Measurements from ENCODE around the gene BMPER.

The BMPER gene

DNA sequence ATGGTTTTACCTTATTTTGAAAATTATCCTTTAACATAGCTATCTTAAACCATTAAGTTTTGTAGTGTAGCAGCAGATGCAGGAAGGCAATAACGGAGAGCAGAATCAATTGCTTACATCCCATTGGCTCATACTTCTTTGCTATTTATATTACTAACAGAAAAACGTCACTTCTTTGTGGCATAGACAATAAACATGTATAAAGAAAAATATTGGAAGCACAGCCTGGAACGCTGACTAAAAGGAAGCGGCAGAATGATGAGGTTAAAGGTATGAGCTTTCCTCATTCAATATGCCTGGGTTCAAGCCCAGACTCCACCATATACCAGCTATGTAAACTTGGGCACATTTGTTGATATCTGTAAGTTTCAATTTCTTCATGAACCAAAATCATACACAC is 24.0 kb upstream of the BMPER start:
- in situ Hi-C loops (cut with HindIII; ENCODE audit: low sequenced_read_pairs): no loop called here
- no peak for DNase-seq (ENCODE audit: low read depth)
- H3K4me3 ChIP-seq (ENCODE audit: low read depth, low read length): no peak overlapping the region
- TF ChIP-seq, protein P1, sequence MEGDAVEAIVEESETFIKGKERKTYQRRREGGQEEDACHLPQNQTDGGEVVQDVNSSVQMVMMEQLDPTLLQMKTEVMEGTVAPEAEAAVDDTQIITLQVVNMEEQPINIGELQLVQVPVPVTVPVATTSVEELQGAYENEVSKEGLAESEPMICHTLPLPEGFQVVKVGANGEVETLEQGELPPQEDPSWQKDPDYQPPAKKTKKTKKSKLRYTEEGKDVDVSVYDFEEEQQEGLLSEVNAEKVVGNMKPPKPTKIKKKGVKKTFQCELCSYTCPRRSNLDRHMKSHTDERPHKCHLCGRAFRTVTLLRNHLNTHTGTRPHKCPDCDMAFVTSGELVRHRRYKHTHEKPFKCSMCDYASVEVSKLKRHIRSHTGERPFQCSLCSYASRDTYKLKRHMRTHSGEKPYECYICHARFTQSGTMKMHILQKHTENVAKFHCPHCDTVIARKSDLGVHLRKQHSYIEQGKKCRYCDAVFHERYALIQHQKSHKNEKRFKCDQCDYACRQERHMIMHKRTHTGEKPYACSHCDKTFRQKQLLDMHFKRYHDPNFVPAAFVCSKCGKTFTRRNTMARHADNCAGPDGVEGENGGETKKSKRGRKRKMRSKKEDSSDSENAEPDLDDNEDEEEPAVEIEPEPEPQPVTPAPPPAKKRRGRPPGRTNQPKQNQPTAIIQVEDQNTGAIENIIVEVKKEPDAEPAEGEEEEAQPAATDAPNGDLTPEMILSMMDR (IDR thresholded peaks at IDR 0.05; ENCODE audit: low read depth, low read length, missing control alignments): no peak

DNA sequence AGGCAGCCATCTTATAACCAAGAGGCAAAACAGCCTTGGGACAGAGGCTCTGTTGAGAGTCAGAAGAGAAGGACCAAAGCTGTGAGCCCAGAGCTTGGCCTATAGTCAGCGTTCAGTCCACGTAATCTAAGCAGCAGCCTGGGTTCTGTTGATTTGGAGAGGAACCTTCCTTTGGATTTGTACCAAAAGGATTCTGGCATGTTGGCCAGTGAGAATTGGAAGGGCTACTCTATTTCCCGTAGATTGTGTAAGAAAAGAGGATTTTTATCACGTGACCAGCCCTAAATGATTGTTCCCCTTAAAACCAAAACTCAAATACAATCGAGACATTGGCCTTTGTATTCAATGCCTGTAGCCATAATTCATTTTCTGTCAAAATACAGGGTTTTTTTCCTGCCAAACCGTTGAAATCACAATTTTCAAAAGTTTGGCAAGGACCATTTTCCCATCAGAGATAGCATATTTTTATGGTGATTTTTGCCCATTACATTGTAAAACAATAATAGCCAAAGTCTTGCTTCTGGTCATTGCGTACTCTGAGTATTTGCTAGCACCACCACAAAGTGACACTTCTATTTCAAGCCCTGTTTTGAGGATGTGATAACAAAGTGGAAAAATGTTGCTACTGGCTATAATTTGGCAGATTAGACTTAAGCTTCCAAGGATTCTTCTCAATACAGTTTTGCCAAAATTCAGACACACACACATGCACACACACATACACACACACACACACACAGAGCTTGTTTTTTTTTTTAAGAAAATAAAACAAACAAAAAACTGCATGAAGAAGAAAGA is 23.1 kb upstream of the BMPER start:
- DNase-seq (ENCODE audit: low read depth): no peak
- TF ChIP-seq, protein P1 (IDR thresholded peaks at IDR 0.05; ENCODE audit: low read depth, low read length, missing control alignments): no peak
- in situ Hi-C loops (cut with HindIII; ENCODE audit: low sequenced_read_pairs): no loop called here
- no peak overlapping the region for H3K4me3 ChIP-seq (ENCODE audit: low read depth, low read length)

DNA sequence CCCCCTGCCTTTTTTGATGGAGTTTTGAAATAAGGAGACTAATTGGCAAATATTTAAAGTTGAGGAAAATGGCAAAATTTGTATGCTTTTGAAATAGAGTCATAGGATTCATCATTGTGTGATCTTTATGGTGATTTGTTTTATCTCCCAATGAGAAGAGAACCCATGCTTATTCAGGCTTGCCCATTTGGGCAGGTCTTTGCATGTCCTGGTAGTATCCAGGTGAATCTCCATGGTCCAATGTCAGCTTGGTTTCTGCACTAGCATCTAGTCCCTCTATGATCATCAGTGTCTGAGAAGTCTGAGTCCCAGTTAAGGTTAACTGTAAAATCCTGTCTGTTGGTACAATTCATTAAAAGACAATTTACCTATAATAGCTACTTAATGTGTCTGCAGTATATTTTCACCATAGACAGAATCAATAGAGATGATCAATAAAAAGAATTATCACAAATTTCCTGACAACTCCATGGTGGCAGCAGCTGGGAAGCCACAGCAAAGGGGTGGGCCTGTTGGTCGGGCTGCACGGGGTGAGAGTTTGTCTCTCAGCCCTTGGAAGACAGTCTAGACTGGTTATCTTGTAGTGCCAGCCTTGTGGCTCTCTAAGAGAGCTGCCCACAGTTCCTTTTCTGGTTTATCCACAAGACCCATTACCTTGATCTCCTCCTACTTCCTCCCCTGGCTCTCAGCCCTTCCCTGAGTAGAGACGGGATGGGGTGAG is 22.2 kb upstream of the BMPER start:
- in situ Hi-C loops (cut with HindIII; ENCODE audit: low sequenced_read_pairs): no loop called here
- H3K4me3 ChIP-seq (ENCODE audit: low read depth, low read length): no peak overlapping the region
- DNase-seq (ENCODE audit: low read depth): no peak
- TF ChIP-seq, protein P1 (IDR thresholded peaks at IDR 0.05; ENCODE audit: low read depth, low read length, missing control alignments): no peak

DNA sequence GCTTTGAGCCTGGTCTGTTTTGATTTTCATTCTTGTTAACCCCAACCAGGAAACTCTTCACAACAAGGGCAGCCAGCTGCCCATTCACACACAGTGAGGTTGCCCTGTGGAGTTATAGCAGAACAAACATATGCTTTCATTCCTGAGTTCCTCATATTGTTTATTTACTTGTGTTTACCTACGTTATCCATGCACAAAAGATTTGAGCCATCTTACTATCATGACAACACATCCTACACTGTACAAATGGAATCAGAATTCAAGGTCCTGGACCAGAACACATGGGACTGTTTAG is 21.7 kb upstream of the BMPER start:
- TF ChIP-seq, protein P1 (IDR thresholded peaks at IDR 0.05; ENCODE audit: low read depth, low read length, missing control alignments): no peak
- no peak for DNase-seq (ENCODE audit: low read depth)
- in situ Hi-C loops (cut with HindIII; ENCODE audit: low sequenced_read_pairs): no loop called here
- no peak overlapping the region for H3K4me3 ChIP-seq (ENCODE audit: low read depth, low read length)

DNA sequence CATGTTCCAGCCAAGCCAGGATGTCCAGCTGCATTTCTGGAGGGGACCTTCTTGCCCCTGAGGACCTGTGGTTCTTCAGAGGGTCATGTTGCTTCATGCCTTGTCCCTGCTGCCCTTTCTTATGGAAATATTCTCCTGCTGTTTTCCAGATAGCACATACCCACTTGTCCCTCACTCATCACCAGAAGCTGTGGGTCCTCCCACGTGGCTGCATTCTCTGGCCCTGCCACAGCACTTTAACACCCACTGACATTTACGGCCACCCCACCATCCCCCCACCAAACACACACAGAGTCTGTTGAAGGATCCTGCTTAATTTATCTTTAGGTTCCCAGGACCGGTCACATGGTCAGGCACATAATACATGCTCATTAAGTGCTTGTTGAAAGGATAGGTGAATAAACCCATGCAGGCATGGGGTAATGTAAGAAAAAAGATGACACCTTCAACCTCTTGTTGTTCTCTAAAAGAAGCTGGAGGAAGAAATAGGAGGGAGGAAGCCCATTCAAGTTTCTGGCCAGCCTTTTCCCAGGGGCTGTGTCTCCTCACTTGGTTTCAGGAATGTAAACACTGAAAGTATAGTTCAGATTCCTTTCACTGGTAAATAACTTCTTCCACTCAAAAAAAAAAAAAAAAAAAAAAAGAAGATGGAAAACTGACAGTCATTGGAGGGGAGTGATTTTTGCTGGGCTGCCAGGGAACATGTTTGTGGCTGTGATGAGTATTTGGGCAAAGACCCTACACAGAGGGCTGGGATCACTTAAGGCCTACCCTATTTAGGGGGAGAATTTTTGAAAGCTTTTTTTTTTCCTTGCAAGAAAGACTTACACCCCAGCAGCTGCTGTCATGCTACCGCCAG is 19.8 kb upstream of the BMPER start:
- DNase-seq (ENCODE audit: low read depth): no peak
- TF ChIP-seq, protein P1 (IDR thresholded peaks at IDR 0.05; ENCODE audit: low read depth, low read length, missing control alignments): no peak
- H3K4me3 ChIP-seq (ENCODE audit: low read depth, low read length): no peak overlapping the region
- in situ Hi-C loops (cut with HindIII; ENCODE audit: low sequenced_read_pairs): no loop called here

DNA sequence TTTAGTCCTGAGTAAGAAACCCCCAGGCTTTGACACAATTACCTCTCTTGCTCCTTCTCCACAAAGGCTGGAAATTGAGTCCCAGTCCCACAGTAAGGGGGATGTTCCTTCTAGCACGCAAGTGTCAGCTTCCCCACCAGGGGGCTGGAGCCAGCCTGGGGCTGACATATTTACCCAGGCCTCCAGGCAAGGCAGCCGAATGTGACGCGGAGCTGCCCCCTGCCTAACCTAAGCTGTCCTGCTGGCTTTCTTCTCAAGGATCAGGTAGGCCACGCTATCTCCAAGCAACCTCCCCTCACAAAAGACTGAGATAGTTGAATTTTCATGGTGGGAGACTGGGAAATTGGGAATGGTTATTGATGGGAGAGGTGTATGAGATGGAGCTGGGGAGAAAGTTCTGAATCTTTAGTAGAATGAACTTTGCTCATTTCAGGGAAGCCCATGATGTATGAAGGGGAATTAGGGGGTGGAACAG is 19.2 kb upstream of the BMPER start:
- TF ChIP-seq, protein P1 (IDR thresholded peaks at IDR 0.05; ENCODE audit: low read depth, low read length, missing control alignments): peak; percentile 54
- no peak overlapping the region for H3K4me3 ChIP-seq (ENCODE audit: low read depth, low read length)
- in situ Hi-C loops (cut with HindIII; ENCODE audit: low sequenced_read_pairs): no loop called here
- DNase-seq (ENCODE audit: low read depth): no peak

All from astrocyte of the cerebellum (primary cell).